Lower leg skin (tissue), 4 donors: ENCODE data around the gene HSD3B1. TPM values are rescaled to one million over a fixed set of nuclear protein-coding genes. Genes with fewer than 3 reads are reported as not detected.

Experiments used
- DNase-seq, 2 donors: peaks; one replicate each; pipeline ENCODE4 v3.0.0-alpha.2; 2019; ENCODE audit warnings: low spot score in 2 of 2
- H3K4me3 ChIP-seq: fragments of 200-600 bp; sonication (generic); 2 replicates; pipeline ENCODE4 v1.5.1; 2017; ENCODE audit warnings: mild to moderate bottlenecking, low read depth; ENCODE audit not compliant: poor library complexity, severe bottlenecking
- POLR2A ChIP-seq, 2 donors: fragments of 450-650 bp; IDR thresholded peaks; one replicate each; pipeline ENCODE4 v1.6.1; 2016 to 2017; ENCODE audit warnings: antibody characterized with exemption in 2 of 2, mild to moderate bottlenecking in 1 of 2, moderate library complexity in 1 of 2
- WGBS, 2 donors: methylation state at CpG; one replicate each; pipeline ENCODE4 v1.1.5; 2018; 5-methylcytosine and 5-hydroxymethylcytosine counted together
- intact Hi-C: fragments of 100-400 bp; cut with DNase I; formaldehyde crosslinking; loops from one replicate; pipeline ENCODE4 v1.15.0; 2023; ENCODE audit warnings: low total_unique reads
- total RNA-seq, 4 donors: library from RNA; depleted of rRNA; stranded (reverse); fragments of >200 nt; gene quantifications; one replicate each; pipeline ENCODE4 v1.1.0, GENCODE V29; 2016
- TF ChIP-seq, protein P1 (sequence below), 3 donors: fragments of 450-650 bp; IDR thresholded peaks; one replicate each; pipeline ENCODE4 v1.5.1; 2016; ENCODE audit warnings: antibody characterized with exemption in 3 of 3, mild to moderate bottlenecking in 3 of 3, moderate library complexity in 2 of 3

HSD3B1 gene
- total RNA-seq, 4 donors from 2014 or later: 0.30 to 10.3 (median 1.6) TPM

DNA sequence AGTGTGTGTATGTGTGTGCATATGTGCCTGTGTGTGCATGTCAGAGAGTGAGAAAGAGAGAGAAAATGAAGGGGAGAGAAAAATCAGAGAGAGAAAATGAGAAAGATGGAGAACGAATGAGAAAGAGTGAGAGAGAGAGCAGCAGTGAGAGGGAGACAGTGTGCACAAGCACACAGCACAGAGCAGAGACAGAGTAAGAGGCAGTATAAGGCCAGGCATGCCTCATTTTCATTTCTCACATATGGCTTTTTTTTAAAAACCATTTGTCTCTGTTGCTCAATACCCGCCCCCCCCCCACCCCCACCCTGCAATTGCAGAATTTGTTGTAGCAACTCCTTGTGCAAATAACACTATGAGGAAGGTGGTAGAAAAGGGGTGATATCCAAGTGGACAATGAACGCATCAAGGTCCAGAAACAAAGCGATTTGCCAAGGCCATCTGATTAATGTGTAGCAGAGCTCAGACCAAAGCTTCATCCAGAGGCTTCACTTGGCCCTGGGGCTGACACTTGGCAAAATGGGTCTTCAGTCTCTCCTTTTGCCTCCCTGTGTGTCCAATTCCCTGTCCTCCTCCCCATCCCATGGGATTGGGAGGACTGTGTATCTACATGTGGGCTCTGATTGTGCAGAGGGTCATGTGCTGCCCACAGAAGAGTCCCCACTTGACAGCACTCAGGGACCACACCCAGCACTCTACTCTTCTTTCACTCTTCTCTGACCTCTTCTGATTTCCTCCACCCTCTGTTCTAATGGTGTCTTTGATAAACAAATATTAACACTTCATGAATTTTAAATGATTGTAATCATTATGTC lies 38.9 kb upstream of the HSD3B1 start:
- DNase-seq: no peak
- TF ChIP-seq POLR2A (IDR thresholded peaks at IDR 0.05): no peak
- TF ChIP-seq, protein P1, sequence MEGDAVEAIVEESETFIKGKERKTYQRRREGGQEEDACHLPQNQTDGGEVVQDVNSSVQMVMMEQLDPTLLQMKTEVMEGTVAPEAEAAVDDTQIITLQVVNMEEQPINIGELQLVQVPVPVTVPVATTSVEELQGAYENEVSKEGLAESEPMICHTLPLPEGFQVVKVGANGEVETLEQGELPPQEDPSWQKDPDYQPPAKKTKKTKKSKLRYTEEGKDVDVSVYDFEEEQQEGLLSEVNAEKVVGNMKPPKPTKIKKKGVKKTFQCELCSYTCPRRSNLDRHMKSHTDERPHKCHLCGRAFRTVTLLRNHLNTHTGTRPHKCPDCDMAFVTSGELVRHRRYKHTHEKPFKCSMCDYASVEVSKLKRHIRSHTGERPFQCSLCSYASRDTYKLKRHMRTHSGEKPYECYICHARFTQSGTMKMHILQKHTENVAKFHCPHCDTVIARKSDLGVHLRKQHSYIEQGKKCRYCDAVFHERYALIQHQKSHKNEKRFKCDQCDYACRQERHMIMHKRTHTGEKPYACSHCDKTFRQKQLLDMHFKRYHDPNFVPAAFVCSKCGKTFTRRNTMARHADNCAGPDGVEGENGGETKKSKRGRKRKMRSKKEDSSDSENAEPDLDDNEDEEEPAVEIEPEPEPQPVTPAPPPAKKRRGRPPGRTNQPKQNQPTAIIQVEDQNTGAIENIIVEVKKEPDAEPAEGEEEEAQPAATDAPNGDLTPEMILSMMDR (IDR thresholded peaks at IDR 0.05): no peak
- 34 to 43% methylated on average over 4 of the region's 4 CpGs for WGBS, 2 donors

DNA sequence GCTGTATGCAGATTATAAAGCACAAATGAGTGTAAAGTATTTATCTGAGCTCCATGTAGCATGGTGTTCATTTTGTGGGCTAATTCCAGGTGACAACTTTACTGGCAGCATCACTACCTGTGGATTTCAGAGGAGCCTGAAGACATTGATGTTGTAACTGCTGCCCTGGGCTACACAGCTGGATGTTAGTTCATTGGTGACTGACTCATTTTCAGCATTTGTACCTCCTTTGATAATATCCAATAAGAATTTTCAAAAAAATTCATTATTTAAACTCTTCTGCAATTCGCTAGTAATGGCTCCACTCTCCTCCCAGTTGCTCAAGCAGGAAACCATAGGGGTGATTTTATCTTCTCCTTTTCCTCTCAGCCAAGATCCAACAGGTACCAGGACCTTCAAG lies 37.3 kb upstream of the HSD3B1 start:
- intact Hi-C loops: no loop called here
- no peak overlapping the region for H3K4me3 ChIP-seq
- TF ChIP-seq POLR2A (IDR thresholded peaks at IDR 0.05): no peak
- TF ChIP-seq, protein P1 (IDR thresholded peaks at IDR 0.05): no peak
- WGBS, 2 donors: 53 to 74% methylated on average over 1 of the region's 1 CpG
- no peak for DNase-seq

More for the DNA sequence above, 38.9 kb upstream of the HSD3B1 start:
- intact Hi-C loops: no loop called here
- H3K4me3 ChIP-seq: no peak overlapping the region

DNA sequence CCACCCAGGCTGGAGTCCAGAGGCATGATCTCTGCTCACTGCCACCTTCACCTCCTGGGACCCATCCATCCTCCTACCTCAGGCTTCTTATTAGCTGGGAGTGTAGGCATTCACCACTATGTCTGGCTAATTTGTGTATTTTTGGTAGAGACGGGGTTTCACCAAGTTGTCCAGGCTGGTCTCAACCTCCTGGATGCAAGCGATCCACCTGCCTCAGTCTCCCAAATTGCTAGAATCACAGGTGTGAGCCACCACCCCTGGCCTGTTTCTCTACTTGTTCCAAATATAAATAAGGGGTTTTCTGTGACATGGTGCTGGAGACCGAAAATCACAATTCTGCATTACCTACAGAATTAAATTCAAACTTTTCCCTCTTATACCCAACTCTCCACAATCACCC lies 36.6 kb upstream of the HSD3B1 start:
- no peak for DNase-seq
- intact Hi-C loops: no loop called here
- TF ChIP-seq POLR2A (IDR thresholded peaks at IDR 0.05): no peak
- TF ChIP-seq, protein P1 (IDR thresholded peaks at IDR 0.05): no peak
- WGBS, 2 donors: 89 to 98% methylated on average over 3 of the region's 3 CpGs
- H3K4me3 ChIP-seq: no peak overlapping the region

DNA sequence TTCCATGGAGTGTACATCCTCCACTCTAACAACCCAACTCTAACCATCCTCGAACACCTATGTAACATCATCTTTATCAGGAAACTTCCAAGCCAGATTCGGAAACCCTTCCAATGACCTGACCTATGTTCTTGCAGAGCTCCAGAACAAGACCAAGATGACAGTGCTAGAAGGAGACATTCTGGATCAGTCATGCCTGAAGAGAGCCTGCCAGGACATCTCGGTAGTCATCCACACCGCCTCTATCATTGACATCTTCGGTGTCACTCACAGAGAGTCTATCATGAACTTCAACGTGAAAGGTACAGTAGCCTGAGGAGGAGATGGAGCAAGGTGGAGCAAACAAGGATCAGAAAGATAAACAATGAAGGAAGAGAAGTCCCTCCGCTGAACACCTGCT lies 36.1 kb upstream of the HSD3B1 start:
- 73 to 86% methylated on average over 7 of the region's 7 CpGs for WGBS, 2 donors
- TF ChIP-seq, protein P1 (IDR thresholded peaks at IDR 0.05): no peak
- no peak for TF ChIP-seq POLR2A (IDR thresholded peaks at IDR 0.05)
- H3K4me3 ChIP-seq: no peak overlapping the region
- no peak for DNase-seq
- intact Hi-C loops: no loop called here

DNA sequence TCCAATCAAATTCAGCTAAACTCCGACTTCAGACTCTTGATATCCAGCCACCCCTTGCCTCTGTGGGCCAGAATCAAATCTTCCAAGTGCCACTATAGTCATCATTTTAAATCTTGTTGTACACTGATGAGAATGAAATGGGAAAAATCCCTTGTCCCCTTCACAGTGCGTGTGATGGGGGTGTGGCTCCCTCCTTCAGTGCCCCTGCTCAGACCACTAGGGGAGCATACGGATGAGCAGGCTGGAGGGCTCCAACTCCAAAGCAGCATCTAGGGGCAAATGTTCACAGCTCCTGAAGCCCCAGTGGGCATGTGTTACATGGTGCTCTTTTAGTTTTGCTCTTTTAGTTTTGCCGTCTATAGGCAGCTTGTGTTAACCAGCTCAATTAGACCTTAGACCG lies 35.4 kb upstream of the HSD3B1 start:
- H3K4me3 ChIP-seq: no peak overlapping the region
- WGBS, 2 donors: 74 to 75% methylated on average over 5 of the region's 5 CpGs
- intact Hi-C loops: no loop called here
- TF ChIP-seq, protein P1 (IDR thresholded peaks at IDR 0.05): no peak
- no peak for TF ChIP-seq POLR2A (IDR thresholded peaks at IDR 0.05)
- DNase-seq: no peak
